ENCODE data around the gene BCL2L13. TPM values are rescaled to one million over a fixed set of nuclear protein-coding genes. Genes with fewer than 3 reads are reported as not detected.
A peak's percentile ranks its signal among the peaks of the same experiment; 100 is the strongest.

The BCL2L13 gene
- total RNA-seq, 1 experiment from 2014 or later: 26.0 TPM

GRCh38 chr22:17779286-17780115, 140.9 kb downstream of the BCL2L13 start:
- H3K27ac Mint-ChIP-seq: 0 out of 7 replicates have a peak overlapping the region, but pooled peaks of 1 of the 3 experiments have one; percentile 24
- Histone ChIP-seq H3K27me3 (ENCODE audit: insufficient read depth, low read length) (no peaks in the 10 kb centered on the region), H2BK120ac (ENCODE audit: low read depth, low read length, poor library complexity, severe bottlenecking) (no peak overlapping the region), H3K9me3 (ENCODE audit: control insufficient read depth, low read depth, low read length) (no peaks in the 10 kb centered on the region), H2BK20ac (ENCODE audit: low read depth, low read length, poor library complexity, severe bottlenecking) (no peak overlapping the region), H4K20me1 (ENCODE audit: control insufficient read depth, insufficient read depth, insufficient read length) (no peaks in the 10 kb centered on the region), H2AFZ (ENCODE audit: low read length) (no peak overlapping the region), H3K4me1 (ENCODE audit: insufficient read depth, low read length) (no peaks in the 10 kb centered on the region), H2AK5ac (ENCODE audit: insufficient read length, low read length) (no peak overlapping the region), H3K56ac (ENCODE audit: insufficient read length, low read depth, low read length) (no peak overlapping the region), H3K4ac (ENCODE audit: low read depth, low read length) (no peak overlapping the region), H4K5ac (ENCODE audit: insufficient read length, low read depth, low read length) (no peak overlapping the region), H2BK12ac (ENCODE audit: insufficient read length, low read depth, low read length) (no peak overlapping the region), H2BK15ac (ENCODE audit: low read depth, low read length) (no peak overlapping the region), H3K23me2 (ENCODE audit: insufficient read length, low read depth, low read length, poor library complexity, severe bottlenecking) (no peaks in the 10 kb centered on the region), H3K4me2 (ENCODE audit: insufficient read depth, insufficient read length, low read length) (no peak overlapping the region), H3K18ac (ENCODE audit: insufficient read length, low read depth, low read length) (no peak overlapping the region), H3K79me1 (ENCODE audit: insufficient read depth, low read depth, low read length, poor library complexity, severe bottlenecking) (no peaks in the 10 kb centered on the region), H3K27ac (ENCODE audit: insufficient read length, low read depth, low read length) (no peak overlapping the region), H3K9ac (ENCODE audit: extremely low read depth, insufficient read length, low read length) (no peak overlapping the region), H2BK5ac (ENCODE audit: insufficient read length, low read length) (no peak overlapping the region), H3K23ac (ENCODE audit: insufficient read length, low read depth, low read length) (no peak overlapping the region), H3K79me2 (ENCODE audit: insufficient read depth, low read length) (no peaks in the 10 kb centered on the region), H4K8ac (replicated peaks; ENCODE audit: insufficient read length, low read depth, low read length) (no peak overlapping the region), H3T11ph (ENCODE audit: low read length) (no peak overlapping the region), H3K14ac (ENCODE audit: insufficient read depth, low read length) (no peak overlapping the region), H4K91ac (ENCODE audit: insufficient read length, low read depth, low read length) (no peak overlapping the region)
- TF ChIP-seq CTCF (conservative IDR thresholded peaks at IDR 0.05): no peak
- peaks cover 29% of the 10 kb centered on the region for H3K27me3 Mint-ChIP-seq (ENCODE audit: low read depth)
- H3K36me3 Mint-ChIP-seq (ENCODE audit: insufficient read depth in 1 of 3, low read depth in 3 of 3): no peaks in the 10 kb centered on the region; a peak in 1 of 7 replicates
- no peak overlapping the region; a peak in 1 of 5 replicates for H3K4me3 Mint-ChIP-seq
- peaks cover 19 to 29% of the 10 kb centered on the region in 2 experiments for H3K4me1 Mint-ChIP-seq
- no peaks in the 10 kb centered on the region; a peak in 2 of 5 replicates for H3K9me3 Mint-ChIP-seq
- WGBS (ENCODE audit: extremely low coverage, insufficient read length, low lambda C conversion rate): no CpG with 5 or more reads among the region's 27 CpGs
- no peak for DNase-seq
